ENCODE data around the gene SYTL1.

Gene SYTL1

DNA sequence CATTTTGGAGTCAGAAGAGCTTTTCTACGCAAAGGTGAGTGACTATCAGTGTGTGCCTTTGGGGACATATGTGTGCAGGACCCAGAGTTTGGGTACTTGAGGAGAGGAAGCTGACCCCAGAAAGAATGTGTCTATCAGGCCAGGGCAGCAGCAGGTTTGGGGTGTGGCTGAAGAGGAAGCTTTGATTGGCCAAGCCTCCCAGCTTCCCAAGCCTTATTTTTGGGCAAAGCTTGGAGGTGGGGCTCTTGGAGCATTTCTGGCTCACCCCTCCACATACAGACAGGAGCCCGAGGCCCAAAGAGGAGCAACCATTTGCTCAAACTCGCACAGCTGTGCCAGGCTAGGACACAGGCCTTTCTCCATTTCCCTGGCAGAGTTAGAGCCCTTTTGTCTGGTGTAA lies 55.3 kb downstream of the SYTL1 start:
- ChIA-PET POLR2A (ENCODE audit: low non-redundant PET) (no interaction called here), CTCF (interaction anchor here (0.6 to 2.7 kb wide), 5 partner anchors 9 to 430 kb away, joined by 3 to 15 read pairs (median 4); partner anchors contain the start of gene CD164L2)
- no peak for TF ChIP-seq CTCF (conservative IDR thresholded peaks at IDR 0.05; ENCODE audit: low read depth)
- peak overlapping the region; percentile 60 for H3K27ac ChIP-seq
- no peak for DNase-seq (ENCODE audit: low spot score)

GRCh38 chr1:27397749-27398148 lies 55.9 kb downstream of the SYTL1 start:
- ChIA-PET POLR2A (ENCODE audit: low non-redundant PET) (no interaction called here), CTCF (interaction anchor here (0.6 to 2.7 kb wide), 3 partner anchors 10 to 105 kb away, joined by 3 to 9 read pairs (median 3); no protein-coding TSS in a partner anchor)
- DNase-seq (ENCODE audit: low spot score): no peak
- peak overlapping the region; percentile 60 for H3K27ac ChIP-seq
- TF ChIP-seq CTCF (conservative IDR thresholded peaks at IDR 0.05; ENCODE audit: low read depth): no peak

DNA sequence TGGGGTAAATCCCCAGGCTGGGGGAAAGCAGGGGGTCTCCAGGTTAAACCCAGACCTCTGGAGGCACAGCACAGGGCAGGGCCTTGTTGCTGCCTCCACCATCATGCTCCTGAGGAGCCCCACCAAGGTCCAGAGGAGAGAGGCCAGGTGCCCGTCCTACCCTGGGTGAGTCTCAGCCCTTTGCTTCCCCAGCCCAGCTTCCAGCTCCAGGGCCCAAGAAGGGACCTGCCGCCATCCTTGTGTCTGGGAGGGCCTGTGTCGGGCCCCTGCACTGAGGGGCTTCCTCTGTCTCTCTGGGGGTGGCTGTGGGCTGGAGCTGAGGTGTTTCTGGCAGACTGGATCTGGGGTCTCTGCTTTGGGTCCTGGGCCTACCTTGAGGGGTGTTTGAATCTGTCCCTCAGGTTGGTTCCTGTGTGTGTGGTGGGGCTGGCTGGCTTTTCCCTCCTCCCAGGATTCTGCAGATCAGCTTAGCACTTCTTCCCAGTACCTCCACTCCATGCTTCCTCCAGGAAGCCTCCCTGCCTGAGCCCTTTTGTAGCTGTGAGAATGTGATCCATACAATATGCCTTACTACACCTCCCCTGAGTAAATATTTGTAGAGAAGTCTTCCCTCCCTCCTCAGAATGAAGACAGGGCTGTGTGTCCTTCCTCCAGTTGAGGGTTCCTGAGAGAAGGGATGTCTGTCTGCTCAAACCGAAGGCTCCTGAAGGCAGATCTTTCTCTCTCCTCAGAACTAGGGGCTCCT lies 56.8 kb downstream of the SYTL1 start:
- H3K27ac ChIP-seq: no peak overlapping the region

GRCh38 chr1:27399251-27400025 lies 57.6 kb downstream of the SYTL1 start:
- POLR2A ChIA-PET (ENCODE audit: low non-redundant PET): no interaction called here
- H3K27ac ChIP-seq: no peak overlapping the region
- CTCF ChIA-PET: interaction anchor here (0.6 to 1.3 kb wide), 2 partner anchors 60 to 99 kb away, joined by 3 to 5 read pairs; no protein-coding TSS in a partner anchor
- no peak for DNase-seq (ENCODE audit: low spot score)
- no peak for TF ChIP-seq CTCF (conservative IDR thresholded peaks at IDR 0.05; ENCODE audit: low read depth)

More for the DNA sequence above, 56.8 kb downstream of the SYTL1 start:
- DNase-seq (ENCODE audit: low spot score): no peak
- POLR2A ChIA-PET (ENCODE audit: low non-redundant PET): no interaction called here
- CTCF ChIA-PET: interaction anchor here (0.6 to 1.4 kb wide), 3 partner anchors 10 to 98 kb away, joined by 3 to 5 read pairs (median 3); no protein-coding TSS in a partner anchor
- no peak for TF ChIP-seq CTCF (conservative IDR thresholded peaks at IDR 0.05; ENCODE audit: low read depth)

- DNase-seq (ENCODE audit: low spot score): no peak
Observed at GRCh38 chr1:27400082-27400962, 58.5 kb downstream of the SYTL1 start.

More at GRCh38 chr1:27400082-27400962, 58.5 kb downstream of the SYTL1 start:
- CTCF ChIA-PET: interaction anchor here (0.9 to 1.3 kb wide), 2 partner anchors 100 to 206 kb away, joined by 3 to 5 read pairs; no protein-coding TSS in a partner anchor
- no peak overlapping the region for H3K27ac ChIP-seq
- no peak for TF ChIP-seq CTCF (conservative IDR thresholded peaks at IDR 0.05; ENCODE audit: low read depth)
- POLR2A ChIA-PET (ENCODE audit: low non-redundant PET): no interaction called here

Data from RWPE1 (cell line).